Neural crest cell (in vitro differentiated cells): Measurements from ENCODE around the gene AP5Z1. TPM values are rescaled to one million over a fixed set of nuclear protein-coding genes. Genes with fewer than 3 reads are reported as not detected.

Experiments
- DNase-seq: peaks from one replicate; pipeline ENCODE4 v3.0.0; 2021; ENCODE audit warnings: low read depth, mixed read lengths, low spot score
- H3K27ac Mint-ChIP-seq: one replicate; pipeline ENCODE4 v1.8.0; 2021; ENCODE audit warnings: mild to moderate bottlenecking, mixed read lengths; ENCODE audit not compliant: unreplicated experiment
- H3K27me3 Mint-ChIP-seq: 2 replicates; pipeline ENCODE4 v1.8.0; 2021; ENCODE audit warnings: low read depth, mild to moderate bottlenecking, mixed read lengths
- H3K36me3 Mint-ChIP-seq: 2 replicates; pipeline ENCODE4 v1.8.0; 2021; ENCODE audit warnings: low read depth, mild to moderate bottlenecking, mixed read lengths
- H3K4me1 Mint-ChIP-seq: 2 replicates; pipeline ENCODE4 v1.8.0; 2021; ENCODE audit warnings: mixed read lengths
- H3K4me3 Mint-ChIP-seq: one replicate; pipeline ENCODE4 v1.8.0; 2021; ENCODE audit warnings: mild to moderate bottlenecking, mixed read lengths
- H3K9me3 Mint-ChIP-seq: 2 replicates; pipeline ENCODE4 v1.8.0; 2021; ENCODE audit warnings: mixed read lengths
- total RNA-seq: library from RNA; stranded (reverse); gene quantifications from 2 replicates; pipeline ENCODE4 v1.2.1, GENCODE V29; 2021
- TF ChIP-seq, protein P1 (sequence below): fragments of 200-600 bp; sonication (generic); conservative IDR thresholded peaks from 2 replicates; pipeline ENCODE4 v1.5.0; 2021; ENCODE audit warnings: antibody characterized with exemption, mild to moderate bottlenecking

Gene AP5Z1
- total RNA-seq, 1 donor from 2014 or later, result 37.6 TPM

DNA sequence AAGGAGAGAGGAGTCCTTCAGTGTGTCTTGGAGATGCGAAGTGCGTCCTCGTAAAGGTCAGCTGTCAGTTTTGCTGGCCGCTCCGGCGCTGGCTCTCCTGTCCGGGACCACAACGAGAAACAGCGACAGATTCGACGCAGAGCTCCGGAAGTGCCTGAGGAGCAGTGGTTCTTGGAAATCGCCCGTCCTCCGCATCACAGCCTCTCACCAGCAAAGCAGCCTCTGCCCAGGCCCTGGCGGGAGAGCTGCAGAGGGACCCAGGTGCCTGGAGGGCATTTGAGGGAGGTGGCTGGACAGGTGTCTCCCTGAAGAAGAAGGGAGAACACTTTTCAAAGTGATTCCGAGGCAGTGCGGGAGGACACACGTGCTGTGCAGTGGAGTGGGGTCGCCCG, 11.6 kb upstream of the AP5Z1 start:
- no peak for DNase-seq
- Mint-ChIP-seq H3K27me3 (no peaks in the 10 kb centered on the region), H3K4me1 (peaks cover 4% of the 10 kb centered on the region), H3K27ac (no peak overlapping the region), H3K36me3 (peaks cover 5% of the 10 kb centered on the region), H3K4me3 (no peak overlapping the region), H3K9me3 (no peaks in the 10 kb centered on the region)
- TF ChIP-seq, protein P1, sequence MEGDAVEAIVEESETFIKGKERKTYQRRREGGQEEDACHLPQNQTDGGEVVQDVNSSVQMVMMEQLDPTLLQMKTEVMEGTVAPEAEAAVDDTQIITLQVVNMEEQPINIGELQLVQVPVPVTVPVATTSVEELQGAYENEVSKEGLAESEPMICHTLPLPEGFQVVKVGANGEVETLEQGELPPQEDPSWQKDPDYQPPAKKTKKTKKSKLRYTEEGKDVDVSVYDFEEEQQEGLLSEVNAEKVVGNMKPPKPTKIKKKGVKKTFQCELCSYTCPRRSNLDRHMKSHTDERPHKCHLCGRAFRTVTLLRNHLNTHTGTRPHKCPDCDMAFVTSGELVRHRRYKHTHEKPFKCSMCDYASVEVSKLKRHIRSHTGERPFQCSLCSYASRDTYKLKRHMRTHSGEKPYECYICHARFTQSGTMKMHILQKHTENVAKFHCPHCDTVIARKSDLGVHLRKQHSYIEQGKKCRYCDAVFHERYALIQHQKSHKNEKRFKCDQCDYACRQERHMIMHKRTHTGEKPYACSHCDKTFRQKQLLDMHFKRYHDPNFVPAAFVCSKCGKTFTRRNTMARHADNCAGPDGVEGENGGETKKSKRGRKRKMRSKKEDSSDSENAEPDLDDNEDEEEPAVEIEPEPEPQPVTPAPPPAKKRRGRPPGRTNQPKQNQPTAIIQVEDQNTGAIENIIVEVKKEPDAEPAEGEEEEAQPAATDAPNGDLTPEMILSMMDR, result no peak

DNA sequence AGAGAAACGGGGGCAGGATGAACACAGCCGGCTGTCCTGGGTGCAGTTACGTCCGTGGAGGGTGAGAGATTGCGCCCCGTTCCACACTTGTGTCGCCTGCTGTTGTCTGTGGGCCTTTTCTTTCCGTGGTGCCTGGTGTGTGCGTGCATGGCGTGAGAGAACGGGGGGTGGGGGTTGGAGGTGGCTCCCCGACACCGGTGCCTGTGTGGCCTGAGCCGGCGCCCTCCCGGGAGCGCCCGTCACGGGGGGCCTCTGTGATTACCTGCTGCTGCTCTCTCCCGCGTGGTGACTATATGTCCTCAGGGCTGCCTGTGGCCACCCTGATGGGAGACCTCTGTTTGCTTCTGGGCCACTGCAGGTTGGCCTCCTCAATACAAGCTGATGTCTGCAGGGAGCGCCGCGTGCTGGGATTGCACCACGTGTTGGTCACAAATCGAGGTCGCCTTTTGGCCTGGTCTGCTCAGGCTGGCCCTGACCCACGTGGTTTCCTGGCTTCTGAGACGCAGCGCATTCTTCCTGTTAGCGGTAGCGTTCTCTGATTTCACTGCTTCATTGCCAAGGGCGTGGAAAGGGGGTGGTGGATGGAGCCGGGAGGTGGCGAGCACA, 10.9 kb upstream of the AP5Z1 start:
- Mint-ChIP-seq H3K4me3 (no peak overlapping the region), H3K36me3 (peaks cover 5% of the 10 kb centered on the region), H3K27ac (peak overlapping the region; percentile 67), H3K4me1 (peaks cover 6% of the 10 kb centered on the region), H3K27me3 (no peaks in the 10 kb centered on the region), H3K9me3 (no peaks in the 10 kb centered on the region)
- no peak for DNase-seq
- TF ChIP-seq, protein P1, result no peak

DNA sequence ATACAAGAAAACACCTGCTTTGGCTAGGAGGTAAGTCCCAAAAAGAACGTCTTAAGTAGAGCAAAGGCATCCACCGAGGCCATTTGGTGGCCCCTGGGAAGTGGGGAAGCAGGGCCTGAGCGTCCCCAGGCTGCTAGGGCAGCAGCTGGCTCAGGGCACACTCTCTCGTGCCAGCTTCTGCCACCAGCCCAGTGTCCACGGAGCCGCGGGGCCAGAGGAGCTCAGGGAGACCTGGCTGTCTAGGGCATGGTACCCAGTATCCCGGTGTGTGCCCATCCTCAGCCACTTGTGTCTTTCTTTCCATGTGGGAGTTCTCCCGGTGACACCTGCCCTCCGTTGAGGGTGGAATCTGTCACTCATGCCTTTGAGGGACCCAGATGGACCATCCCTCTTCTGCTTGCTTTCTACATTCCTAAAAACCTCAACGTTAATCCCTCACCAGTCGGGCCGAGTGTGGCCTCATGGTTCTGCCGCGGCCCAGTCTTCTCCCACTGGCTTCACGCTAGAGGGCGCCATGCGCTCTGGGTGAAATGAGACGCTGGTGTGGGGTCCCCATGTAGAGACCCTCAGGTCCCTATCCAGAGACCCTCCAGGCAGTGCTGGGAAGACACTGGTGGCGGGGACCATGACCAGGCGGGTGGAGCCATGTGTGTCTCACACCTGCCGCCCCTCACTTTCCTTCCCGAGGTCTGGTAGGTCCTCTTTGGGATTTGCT, 9.5 kb upstream of the AP5Z1 start:
- no peaks in the 10 kb centered on the region for H3K27me3 Mint-ChIP-seq
- DNase-seq, result no peak
- H3K4me1 Mint-ChIP-seq, result peaks cover 6% of the 10 kb centered on the region
- H3K36me3 Mint-ChIP-seq, result peaks cover 5% of the 10 kb centered on the region
- TF ChIP-seq, protein P1, result peak; percentile 31
- H3K4me3 Mint-ChIP-seq, result peak overlapping the region; percentile 44
- no peak overlapping the region for H3K27ac Mint-ChIP-seq
- no peaks in the 10 kb centered on the region for H3K9me3 Mint-ChIP-seq

DNA sequence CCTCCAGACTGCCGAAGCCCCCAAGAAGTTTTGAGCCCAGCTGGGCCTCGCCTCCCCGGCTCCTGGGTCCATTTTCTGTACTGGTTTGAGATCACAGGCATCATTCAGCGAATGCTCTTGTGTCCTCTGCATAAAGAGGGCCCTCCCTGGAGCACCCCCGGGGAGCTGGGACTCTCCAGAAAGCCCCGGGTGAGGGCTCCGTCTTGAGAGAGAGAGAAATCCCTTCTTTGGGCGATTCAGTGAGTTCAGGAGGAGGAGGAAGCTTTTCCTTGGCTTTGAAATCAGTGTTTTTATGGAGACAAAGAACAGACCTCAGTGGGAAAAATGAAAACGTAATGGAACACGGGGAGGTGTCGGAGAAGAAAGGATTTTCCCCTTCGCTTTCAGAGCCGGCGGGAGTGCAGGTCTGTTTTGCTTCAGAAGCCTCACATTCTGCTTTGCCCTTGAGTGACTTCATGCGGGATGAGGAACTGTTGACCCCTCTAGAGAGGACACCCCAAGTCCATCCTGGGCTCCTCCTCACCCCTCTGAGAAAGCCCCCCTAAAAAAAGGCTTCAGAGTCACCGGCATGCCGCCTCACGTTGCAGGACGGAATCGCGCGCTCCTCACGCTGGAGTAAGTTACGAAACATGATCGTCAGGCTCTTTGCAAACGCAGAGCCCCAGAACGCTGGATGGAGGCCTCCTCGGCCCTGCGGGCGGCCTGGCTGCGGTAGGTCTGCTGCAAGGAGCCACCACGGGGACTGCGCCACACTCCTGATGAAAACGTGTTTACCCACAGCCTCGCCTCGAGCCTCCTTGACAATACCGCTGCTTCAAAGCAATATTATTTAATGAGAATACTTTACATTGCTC, 8.5 kb upstream of the AP5Z1 start:
- DNase-seq, result no peak
- no peaks in the 10 kb centered on the region for H3K9me3 Mint-ChIP-seq
- H3K27ac Mint-ChIP-seq, result no peak overlapping the region
- TF ChIP-seq, protein P1, result no peak
- no peaks in the 10 kb centered on the region for H3K27me3 Mint-ChIP-seq
- no peak overlapping the region for H3K4me3 Mint-ChIP-seq
- peaks cover 6% of the 10 kb centered on the region for H3K4me1 Mint-ChIP-seq
- peaks cover 5% of the 10 kb centered on the region for H3K36me3 Mint-ChIP-seq

DNA sequence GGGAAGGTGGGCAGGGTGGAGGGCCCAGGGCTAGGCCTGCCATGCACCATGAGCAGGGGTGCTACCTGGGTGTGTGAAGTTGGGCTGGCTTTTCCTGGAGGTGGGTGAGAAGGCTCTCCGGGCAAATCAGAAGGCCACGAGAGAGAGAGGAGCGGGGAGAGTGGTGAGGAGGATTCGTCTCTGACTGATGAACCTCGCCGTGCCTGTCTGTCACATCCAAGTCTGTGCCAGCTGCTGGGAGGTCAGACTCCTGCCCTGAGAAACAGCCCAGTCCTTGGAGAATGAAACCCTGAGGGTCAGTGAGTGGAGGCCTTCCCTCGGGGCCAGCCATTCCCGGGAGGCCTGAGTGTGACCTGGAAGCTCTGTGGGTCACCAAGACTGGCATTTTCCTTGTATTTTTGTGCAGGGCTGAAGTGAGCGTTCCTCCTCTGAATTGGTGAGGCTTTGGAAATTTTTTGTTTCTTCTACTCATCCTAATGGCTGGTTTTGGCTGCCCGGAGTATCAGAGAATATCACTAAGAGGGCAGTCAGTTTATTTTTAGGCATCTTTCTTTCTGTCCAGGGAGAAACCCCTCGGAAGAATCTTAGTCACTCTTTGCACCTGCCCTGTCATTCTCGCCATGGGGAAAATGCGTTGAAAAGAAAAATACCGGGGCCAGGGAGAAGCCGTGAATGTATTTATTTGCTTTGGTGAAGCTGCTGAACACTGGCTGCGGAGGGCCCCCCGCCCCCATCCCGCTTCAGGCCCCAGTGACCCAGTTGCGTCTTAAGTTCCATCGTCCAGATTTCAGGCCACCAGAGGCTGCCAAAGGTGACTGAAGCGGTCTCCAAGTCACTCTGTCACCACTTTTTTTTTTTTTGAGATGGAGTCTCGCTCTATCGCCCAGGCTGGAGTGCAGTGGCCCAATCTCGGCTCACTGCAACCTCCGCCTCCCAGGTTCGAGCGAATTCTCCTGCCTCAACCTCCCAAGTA, 6.5 kb upstream of the AP5Z1 start:
- Mint-ChIP-seq H3K27ac (peak overlapping the region; percentile 75), H3K27me3 (no peaks in the 10 kb centered on the region), H3K4me3 (peak overlapping the region; percentile 15), H3K36me3 (no peaks in the 10 kb centered on the region), H3K4me1 (peaks cover 6% of the 10 kb centered on the region), H3K9me3 (no peaks in the 10 kb centered on the region)
- TF ChIP-seq, protein P1, result no peak
- DNase-seq, result no peak
